GM19025 (cell line): ENCODE data around the gene P3H4.

Source experiments
- ATAC-seq: cut with Tn5 transposase; IDR thresholded peaks from one replicate; pipeline ENCODE4 v1.9.1; 2021; ENCODE audit warnings: mild to moderate bottlenecking, low read depth, moderate library complexity; ENCODE audit not compliant: unreplicated experiment

P3H4 gene

GRCh38 chr17:41822216-41823140 is 10.7 kb upstream of the P3H4 start:
- no peak for ATAC-seq

GRCh38 chr17:41821776-41822175 is 10.0 kb upstream of the P3H4 start:
- no peak for ATAC-seq

- ATAC-seq = no peak
Measured at GRCh38 chr17:41818024-41818423, 6.3 kb upstream of the P3H4 start.

- ATAC-seq = no peak
Measured at GRCh38 chr17:41816637-41817320, 5.0 kb upstream of the P3H4 start.

GRCh38 chr17:41814195-41814594 is 2.4 kb upstream of the P3H4 start:
- ATAC-seq = no peak

- ATAC-seq = no peak
Measured at GRCh38 chr17:41813699-41814124, 2.0 kb upstream of the P3H4 start.

- no peak for ATAC-seq
Measured at GRCh38 chr17:41813152-41813680, 1.5 kb upstream of the P3H4 start.

- no peak for ATAC-seq
Measured at GRCh38 chr17:41812381-41813151, 817 bp upstream of the P3H4 start, which contains the start of gene FKBP10. Gene FKBP10, plus strand, starts transcription at chr17:41813004. Its CDS starts 31 bp downstream, at chr17:41813035.

- no peak for ATAC-seq
Measured at GRCh38 chr17:41810659-41811548, 845 bp downstream of the P3H4 start.

- no peak for ATAC-seq
Measured at GRCh38 chr17:41806685-41807445, 4.9 kb downstream of the P3H4 start.

- no peak for ATAC-seq
Measured at GRCh38 chr17:41803049-41804020, 8.4 kb downstream of the P3H4 start.

GRCh38 chr17:41801374-41802271 is 10.1 kb downstream of the P3H4 start:
- no peak for ATAC-seq

- no peak for ATAC-seq
Measured at GRCh38 chr17:41800601-41801373, 11.0 kb downstream of the P3H4 start.

- ATAC-seq = no peak
Measured at GRCh38 chr17:41799366-41799765, 12.4 kb downstream of the P3H4 start.

GRCh38 chr17:41797377-41797776 is 14.4 kb downstream of the P3H4 start:
- ATAC-seq = no peak
